HL-60 (cell line): ENCODE results near the gene NPHP4.

Source experiments
- GABPA ChIP-seq: IDR thresholded peaks from 2 replicates; pipeline ENCODE4 v1.6.1; 2012; ENCODE audit warnings: low read depth
- POLR2AphosphoS5 ChIP-seq: IDR thresholded peaks from 2 replicates; pipeline ENCODE4 v1.6.1; 2012; ENCODE audit warnings: low read depth
- SPI1 ChIP-seq: IDR thresholded peaks from 2 replicates; pipeline ENCODE4 v1.6.1; 2012; ENCODE audit warnings: low read depth, mild to moderate bottlenecking, borderline replicate concordance
- TF ChIP-seq, protein P1 (sequence below): IDR thresholded peaks from one replicate; pipeline ENCODE4 v1.5.1; 2011; ENCODE audit warnings: low read length, control low read depth, inconsistent platforms; ENCODE audit not compliant: insufficient read depth
- TF ChIP-seq, protein P2 (sequence below): IDR thresholded peaks from 2 replicates; pipeline ENCODE4 v1.6.1; 2012; ENCODE audit warnings: low read depth; ENCODE audit not compliant: insufficient replicate concordance

DNA sequence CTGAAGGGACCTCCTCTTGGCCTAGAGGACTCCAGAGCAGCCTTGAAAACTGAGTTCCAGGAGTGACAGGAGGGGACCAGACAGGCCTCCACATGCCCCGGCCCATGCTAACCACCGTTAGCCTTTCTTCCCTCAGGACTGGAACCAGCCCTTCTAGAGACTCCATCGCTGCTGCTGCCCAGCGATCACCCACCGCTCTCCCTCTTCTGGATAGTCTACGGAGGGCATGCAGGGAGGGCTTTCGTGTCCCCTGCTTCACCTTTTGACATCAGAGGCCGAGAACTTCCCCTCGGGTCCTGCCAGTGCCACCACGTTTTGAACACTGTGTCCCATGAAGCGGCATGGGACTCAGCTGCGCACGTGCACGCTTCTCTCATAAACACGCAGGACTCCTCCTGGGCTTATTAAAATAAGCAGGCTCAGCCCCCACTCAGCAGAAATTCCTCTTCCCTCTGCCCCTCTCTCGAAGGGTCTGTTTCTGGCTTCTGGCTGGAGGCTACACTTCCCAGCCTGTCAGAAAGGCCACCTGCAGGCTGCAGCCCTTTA, 26.6 kb downstream of the NPHP4 start:
- TF ChIP-seq, protein P1, sequence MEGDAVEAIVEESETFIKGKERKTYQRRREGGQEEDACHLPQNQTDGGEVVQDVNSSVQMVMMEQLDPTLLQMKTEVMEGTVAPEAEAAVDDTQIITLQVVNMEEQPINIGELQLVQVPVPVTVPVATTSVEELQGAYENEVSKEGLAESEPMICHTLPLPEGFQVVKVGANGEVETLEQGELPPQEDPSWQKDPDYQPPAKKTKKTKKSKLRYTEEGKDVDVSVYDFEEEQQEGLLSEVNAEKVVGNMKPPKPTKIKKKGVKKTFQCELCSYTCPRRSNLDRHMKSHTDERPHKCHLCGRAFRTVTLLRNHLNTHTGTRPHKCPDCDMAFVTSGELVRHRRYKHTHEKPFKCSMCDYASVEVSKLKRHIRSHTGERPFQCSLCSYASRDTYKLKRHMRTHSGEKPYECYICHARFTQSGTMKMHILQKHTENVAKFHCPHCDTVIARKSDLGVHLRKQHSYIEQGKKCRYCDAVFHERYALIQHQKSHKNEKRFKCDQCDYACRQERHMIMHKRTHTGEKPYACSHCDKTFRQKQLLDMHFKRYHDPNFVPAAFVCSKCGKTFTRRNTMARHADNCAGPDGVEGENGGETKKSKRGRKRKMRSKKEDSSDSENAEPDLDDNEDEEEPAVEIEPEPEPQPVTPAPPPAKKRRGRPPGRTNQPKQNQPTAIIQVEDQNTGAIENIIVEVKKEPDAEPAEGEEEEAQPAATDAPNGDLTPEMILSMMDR = no peak
- TF ChIP-seq, protein P2, sequence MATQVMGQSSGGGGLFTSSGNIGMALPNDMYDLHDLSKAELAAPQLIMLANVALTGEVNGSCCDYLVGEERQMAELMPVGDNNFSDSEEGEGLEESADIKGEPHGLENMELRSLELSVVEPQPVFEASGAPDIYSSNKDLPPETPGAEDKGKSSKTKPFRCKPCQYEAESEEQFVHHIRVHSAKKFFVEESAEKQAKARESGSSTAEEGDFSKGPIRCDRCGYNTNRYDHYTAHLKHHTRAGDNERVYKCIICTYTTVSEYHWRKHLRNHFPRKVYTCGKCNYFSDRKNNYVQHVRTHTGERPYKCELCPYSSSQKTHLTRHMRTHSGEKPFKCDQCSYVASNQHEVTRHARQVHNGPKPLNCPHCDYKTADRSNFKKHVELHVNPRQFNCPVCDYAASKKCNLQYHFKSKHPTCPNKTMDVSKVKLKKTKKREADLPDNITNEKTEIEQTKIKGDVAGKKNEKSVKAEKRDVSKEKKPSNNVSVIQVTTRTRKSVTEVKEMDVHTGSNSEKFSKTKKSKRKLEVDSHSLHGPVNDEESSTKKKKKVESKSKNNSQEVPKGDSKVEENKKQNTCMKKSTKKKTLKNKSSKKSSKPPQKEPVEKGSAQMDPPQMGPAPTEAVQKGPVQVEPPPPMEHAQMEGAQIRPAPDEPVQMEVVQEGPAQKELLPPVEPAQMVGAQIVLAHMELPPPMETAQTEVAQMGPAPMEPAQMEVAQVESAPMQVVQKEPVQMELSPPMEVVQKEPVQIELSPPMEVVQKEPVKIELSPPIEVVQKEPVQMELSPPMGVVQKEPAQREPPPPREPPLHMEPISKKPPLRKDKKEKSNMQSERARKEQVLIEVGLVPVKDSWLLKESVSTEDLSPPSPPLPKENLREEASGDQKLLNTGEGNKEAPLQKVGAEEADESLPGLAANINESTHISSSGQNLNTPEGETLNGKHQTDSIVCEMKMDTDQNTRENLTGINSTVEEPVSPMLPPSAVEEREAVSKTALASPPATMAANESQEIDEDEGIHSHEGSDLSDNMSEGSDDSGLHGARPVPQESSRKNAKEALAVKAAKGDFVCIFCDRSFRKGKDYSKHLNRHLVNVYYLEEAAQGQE = no peak
- TF ChIP-seq POLR2AphosphoS5 (no peak), SPI1 (no peak), GABPA (no peak)
